OCI-LY7 (cell line): ENCODE data around the gene BICC1. TPM values are rescaled to one million over a fixed set of nuclear protein-coding genes. Genes with fewer than 3 reads are reported as not detected.

Experiments
- BruUV-seq: library from RNA; stranded (reverse); fragments of 400-500 nt; replicated peaks from 2 replicates; lab custom pipeline; 2021; lab: Mats Ljungman, UMichigan
- CTCF ChIA-PET: fragments of 300-600 bp; sonication (Branson Sonifier 250); formaldehyde crosslinking; loops from one replicate; lab custom pipeline; 2022; ENCODE audit warnings: antibody characterized with exemption; ENCODE audit not compliant: unreplicated experiment; lab: Charles Lee
- POLR2A ChIA-PET: fragments of 300-600 bp; sonication (Branson Sonifier 250); formaldehyde crosslinking; loops from one replicate; lab custom pipeline; 2022; ENCODE audit warnings: antibody characterized with exemption; lab: Charles Lee
- DNase-seq: peaks from one replicate; pipeline ENCODE4 v3.0.0-alpha.2; 2015; ENCODE audit warnings: low spot score
- H2AFZ ChIP-seq: fragments of 200-600 bp; sonication (generic), shearing (Covaris generic); 2 replicates; pipeline ENCODE4 v1.6.1; 2014; ENCODE audit warnings: mild to moderate bottlenecking, antibody characterized with exemption, low read length, moderate library complexity
- H3K27ac ChIP-seq: fragments of 200-600 bp; sonication (generic); 2 replicates; pipeline ENCODE4 v1.5.1; 2014; ENCODE audit warnings: mixed run types, low read depth, mild to moderate bottlenecking, moderate library complexity, low read length, inconsistent platforms; ENCODE audit not compliant: poor library complexity, severe bottlenecking
- H3K36me3 ChIP-seq: fragments of 200-600 bp; sonication (generic); 2 replicates; pipeline ENCODE4 v1.6.1; 2014; ENCODE audit warnings: mild to moderate bottlenecking, antibody characterized with exemption, low read length, moderate library complexity, mixed read lengths; ENCODE audit not compliant: insufficient read depth
- H3K4me1 ChIP-seq: fragments of 200-600 bp; sonication (generic); 2 replicates; pipeline ENCODE4 v1.5.1; 2014; ENCODE audit warnings: mild to moderate bottlenecking, low read length; ENCODE audit not compliant: insufficient read depth, poor library complexity, severe bottlenecking
- H3K4me2 ChIP-seq: fragments of 200-600 bp; sonication (generic); 2 replicates; pipeline ENCODE4 v1.6.1; 2014; ENCODE audit warnings: mild to moderate bottlenecking, low read length
- H3K4me3 ChIP-seq: fragments of 200-600 bp; sonication (generic); 2 replicates; pipeline ENCODE4 v1.5.1; 2014; ENCODE audit warnings: mild to moderate bottlenecking, low read depth, low read length; ENCODE audit not compliant: poor library complexity, severe bottlenecking
- H3K79me2 ChIP-seq: fragments of 200-600 bp; sonication (generic); 2 replicates; pipeline ENCODE4 v1.6.1; 2016; ENCODE audit warnings: low read depth, mild to moderate bottlenecking, low read length, moderate library complexity, mixed read lengths; ENCODE audit not compliant: insufficient read depth
- H3K9me2 ChIP-seq: fragments of 200-600 bp; sonication (generic); 2 replicates; pipeline ENCODE4 v1.6.1; 2016; ENCODE audit warnings: mild to moderate bottlenecking, low read length, mixed read lengths; ENCODE audit not compliant: insufficient read depth
- H3K9me3 ChIP-seq: fragments of 200-600 bp; sonication (generic); 2 replicates; pipeline ENCODE4 v1.6.1; 2014; ENCODE audit warnings: mild to moderate bottlenecking, mixed run types, low read length, mixed read lengths
- H4K20me1 ChIP-seq: fragments of 200-600 bp; sonication (generic); 2 replicates; pipeline ENCODE4 v1.6.1; 2014; ENCODE audit warnings: mild to moderate bottlenecking, antibody characterized with exemption, low read length, moderate library complexity, mixed read lengths; ENCODE audit not compliant: insufficient read depth
- CTCF ChIP-seq: fragments of 200-600 bp; sonication (generic); conservative IDR thresholded peaks from 2 replicates; pipeline ENCODE4 v1.5.1; 2014; ENCODE audit warnings: mild to moderate bottlenecking, antibody characterized with exemption, low read length, moderate library complexity, mixed read lengths
- EZH2phosphoT487 ChIP-seq: fragments of 200-600 bp; sonication (generic); IDR thresholded peaks from 2 replicates; pipeline ENCODE4 v1.6.1; 2018; ENCODE audit warnings: low read depth, borderline replicate concordance, mild to moderate bottlenecking, mixed run types, antibody characterized with exemption, low read length, moderate library complexity, mixed read lengths
- intact Hi-C: fragments of 100-400 bp; cut with micrococcal nuclease; formaldehyde crosslinking; loops from one replicate; pipeline ENCODE4 v1.10.0; 2022; ENCODE audit not compliant: unreplicated experiment
- total RNA-seq, 2 experiments: library from RNA; depleted of rRNA in 1 of 2; stranded (reverse); fragments of >200 nt in 1 of 2; shearing (Covaris generic) in 1 of 2; gene quantifications; 2 replicates each; pipeline ENCODE4 v1.2.3, GENCODE V29; 2014 to 2022

The BICC1 gene
- total RNA-seq, 2 experiments from 2014 or later: not detected

GRCh38 chr10:58578366-58578765 lies 65.7 kb downstream of the BICC1 start:
- DNase-seq: no peak
- Histone ChIP-seq H3K4me2 (no peak overlapping the region), H2AFZ (no peak overlapping the region), H3K27ac (no peak overlapping the region), H4K20me1 (no peaks in the 10 kb centered on the region), H3K9me2 (no peaks in the 10 kb centered on the region), H3K4me1 (no peaks in the 10 kb centered on the region), H3K4me3 (no peak overlapping the region), H3K36me3 (no peaks in the 10 kb centered on the region), H3K79me2 (no peaks in the 10 kb centered on the region), H3K9me3 (no peaks in the 10 kb centered on the region)
- TF ChIP-seq CTCF: no peak
- TF ChIP-seq EZH2phosphoT487: no peak
- intact Hi-C loops: no loop called here
- BruUV-seq: no TSS peak
- ChIA-PET POLR2A (no interaction called here), CTCF (no interaction called here)

GRCh38 chr10:58579011-58579655 lies 66.5 kb downstream of the BICC1 start:
- intact Hi-C loops: no loop called here
- no peak for TF ChIP-seq CTCF
- TF ChIP-seq EZH2phosphoT487: no peak
- Histone ChIP-seq H3K4me1 (no peaks in the 10 kb centered on the region), H3K9me2 (no peaks in the 10 kb centered on the region), H3K4me2 (no peak overlapping the region), H3K79me2 (no peaks in the 10 kb centered on the region), H3K36me3 (no peaks in the 10 kb centered on the region), H3K27ac (no peak overlapping the region), H3K4me3 (no peak overlapping the region), H4K20me1 (no peaks in the 10 kb centered on the region), H3K9me3 (no peaks in the 10 kb centered on the region), H2AFZ (no peak overlapping the region)
- POLR2A ChIA-PET: interaction anchor here (1.0 kb wide), 1 partner anchor 61 kb away, joined by 3 read pairs; no protein-coding TSS in a partner anchor
- no peak for DNase-seq
- BruUV-seq: no TSS peak
- CTCF ChIA-PET: no interaction called here

GRCh38 chr10:58582045-58582444 lies 69.4 kb downstream of the BICC1 start:
- no peak for TF ChIP-seq EZH2phosphoT487
- no peak for TF ChIP-seq CTCF
- no peak overlapping the region for H2AFZ ChIP-seq
- H4K20me1 ChIP-seq: no peaks in the 10 kb centered on the region
- no peaks in the 10 kb centered on the region for H3K36me3 ChIP-seq
- no peak overlapping the region for H3K27ac ChIP-seq
- CTCF ChIA-PET: no interaction called here
- no peak overlapping the region for H3K4me2 ChIP-seq
- no TSS peak for BruUV-seq
- no peaks in the 10 kb centered on the region for H3K4me1 ChIP-seq
- H3K9me3 ChIP-seq: no peaks in the 10 kb centered on the region
- H3K9me2 ChIP-seq: no peaks in the 10 kb centered on the region
- H3K4me3 ChIP-seq: no peak overlapping the region
- no peak for DNase-seq
- POLR2A ChIA-PET: interaction anchor here (0.6 kb wide), 1 partner anchor 118 kb away, joined by 3 read pairs; no protein-coding TSS in a partner anchor
- H3K79me2 ChIP-seq: no peaks in the 10 kb centered on the region
- intact Hi-C loops: no loop called here
